ENCODE results near the gene FBXO42.
"Not testable (repeated sequence)": the region's sequence is repeated elsewhere in the genome, so short reads cannot be mapped to it uniquely, and the experiment has no call there.

FBXO42 gene

DNA sequence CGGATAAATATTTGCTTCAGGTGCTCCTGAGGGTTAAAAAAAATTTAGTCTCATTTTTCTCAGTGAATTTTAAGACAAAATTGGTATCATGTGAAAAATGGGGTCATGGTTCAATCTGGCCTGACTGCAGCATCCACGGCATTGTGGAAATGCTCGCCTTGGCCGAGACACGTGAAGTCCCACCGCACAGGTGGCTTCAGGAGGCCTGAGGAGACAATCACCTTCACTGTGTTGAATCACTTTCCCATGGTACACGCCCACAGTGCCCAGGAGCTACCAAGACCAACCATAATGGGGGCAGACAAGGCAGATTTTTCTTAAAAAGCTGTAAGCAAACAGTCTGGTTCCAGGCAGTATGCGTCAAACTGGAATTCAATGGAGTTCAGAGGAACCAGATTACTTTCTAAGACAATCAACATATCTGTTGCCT is 104.3 kb downstream of the FBXO42 start:
- peak overlapping the region in 15 of 21 experiments; percentile 5 to 67 (median 44) for H3K27ac ChIP-seq
- no peak overlapping the region for H3K4me3 ChIP-seq

DNA sequence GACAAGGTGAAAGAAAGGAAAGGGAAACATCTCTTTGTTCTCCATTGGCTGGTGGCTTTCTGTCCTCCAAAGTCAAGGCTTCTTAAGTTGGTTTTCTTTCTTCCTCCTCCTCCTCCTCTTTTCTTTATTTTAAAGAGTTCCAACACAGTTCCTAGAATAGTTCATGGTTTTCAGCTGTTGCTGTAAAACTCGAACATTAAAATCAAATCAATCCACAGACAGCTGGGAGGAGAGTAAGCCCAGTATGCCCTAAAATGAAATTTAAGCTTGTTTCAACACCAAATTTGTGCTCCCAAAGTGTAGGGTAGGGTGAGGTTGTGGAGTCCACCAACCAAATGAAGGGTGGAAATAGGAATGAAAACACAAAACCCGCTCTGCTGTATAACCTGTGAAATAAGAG is 104.8 kb downstream of the FBXO42 start:
- H3K4me3 ChIP-seq = no peak overlapping the region
- peak overlapping the region in 6 of 21 experiments; percentile 18 to 65 (median 52) for H3K27ac ChIP-seq

DNA sequence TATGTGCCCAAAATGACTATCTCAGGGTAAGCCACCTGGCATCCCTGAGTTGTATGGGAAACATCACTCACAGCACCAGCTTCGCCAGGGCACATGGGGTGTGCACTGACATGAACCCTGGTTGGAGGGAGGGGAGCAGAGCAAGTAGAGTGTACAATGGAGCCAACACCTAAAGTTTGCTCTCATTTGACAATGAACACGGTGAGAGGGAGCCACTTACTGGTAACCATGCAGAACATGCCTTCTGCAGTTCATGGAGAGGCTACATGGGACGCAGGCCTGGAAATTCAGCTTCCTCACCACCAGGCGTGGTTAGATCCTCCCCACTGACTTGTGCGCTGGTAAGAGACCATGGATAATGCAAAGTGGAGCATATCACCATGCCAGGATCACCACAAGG is 105.3 kb downstream of the FBXO42 start:
- no peak overlapping the region for H3K4me3 ChIP-seq
- H3K27ac ChIP-seq = peak overlapping the region in 2 of 21 experiments; percentile 56 to 62

DNA sequence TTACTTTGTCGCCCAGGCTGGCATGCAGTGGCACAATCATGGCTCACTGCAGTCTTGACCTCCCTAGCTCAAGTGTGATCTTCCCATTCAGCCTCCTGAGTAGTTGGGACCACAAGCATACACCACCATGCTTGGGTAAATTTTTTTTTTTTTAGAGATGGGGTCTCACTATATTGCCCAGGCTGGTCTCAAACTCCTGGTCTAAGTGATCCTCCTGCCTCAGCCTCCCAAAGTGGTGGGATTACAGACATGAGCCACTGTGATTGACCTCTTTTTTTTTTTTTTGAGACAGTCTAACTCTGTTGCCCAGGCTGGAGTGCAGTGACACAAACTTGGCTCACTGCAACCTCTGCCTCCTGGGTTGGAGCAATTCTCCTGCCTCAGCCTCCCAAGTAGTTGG is 106.0 kb downstream of the FBXO42 start:
- not testable (repeated sequence) for H3K4me3 ChIP-seq

DNA sequence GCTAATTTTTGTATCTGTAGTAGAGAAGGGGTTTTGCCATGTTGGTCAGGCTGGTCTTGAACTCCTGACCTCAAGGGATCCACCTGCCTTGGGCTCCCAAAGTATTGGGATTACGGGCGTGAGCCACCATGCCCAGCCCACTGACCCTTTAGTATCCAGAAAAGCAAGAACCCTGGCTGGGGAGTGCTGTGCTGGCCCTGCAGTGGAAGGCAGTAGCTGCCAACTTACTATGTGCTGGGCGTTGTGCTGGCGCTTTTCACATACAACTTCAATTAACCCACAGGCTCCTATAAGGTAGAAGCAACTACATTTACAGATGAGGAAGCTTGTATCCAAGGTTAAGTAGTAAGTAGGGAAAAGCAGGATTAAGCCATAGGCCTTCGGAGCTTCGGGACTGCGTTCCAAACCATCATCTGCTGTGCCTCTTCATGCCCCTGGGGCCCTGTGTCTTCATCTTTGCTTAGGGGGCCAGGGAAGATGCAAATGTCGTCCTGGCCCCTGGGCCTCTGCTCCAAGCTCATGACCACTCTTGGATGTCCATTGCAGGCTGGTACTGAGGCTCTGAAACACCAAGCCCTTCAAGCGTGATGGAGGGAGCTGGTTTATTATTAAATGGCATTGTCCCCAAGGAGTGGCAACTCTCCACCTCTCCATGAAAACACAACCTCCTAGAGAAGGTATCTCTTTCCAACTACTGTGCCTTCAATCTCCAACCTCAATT is 106.6 kb downstream of the FBXO42 start:
- no peak overlapping the region for H3K27ac ChIP-seq
- no peak overlapping the region for H3K4me3 ChIP-seq

More for the DNA sequence above, 106.0 kb downstream of the FBXO42 start:
- H3K27ac ChIP-seq = not testable (repeated sequence)

DNA sequence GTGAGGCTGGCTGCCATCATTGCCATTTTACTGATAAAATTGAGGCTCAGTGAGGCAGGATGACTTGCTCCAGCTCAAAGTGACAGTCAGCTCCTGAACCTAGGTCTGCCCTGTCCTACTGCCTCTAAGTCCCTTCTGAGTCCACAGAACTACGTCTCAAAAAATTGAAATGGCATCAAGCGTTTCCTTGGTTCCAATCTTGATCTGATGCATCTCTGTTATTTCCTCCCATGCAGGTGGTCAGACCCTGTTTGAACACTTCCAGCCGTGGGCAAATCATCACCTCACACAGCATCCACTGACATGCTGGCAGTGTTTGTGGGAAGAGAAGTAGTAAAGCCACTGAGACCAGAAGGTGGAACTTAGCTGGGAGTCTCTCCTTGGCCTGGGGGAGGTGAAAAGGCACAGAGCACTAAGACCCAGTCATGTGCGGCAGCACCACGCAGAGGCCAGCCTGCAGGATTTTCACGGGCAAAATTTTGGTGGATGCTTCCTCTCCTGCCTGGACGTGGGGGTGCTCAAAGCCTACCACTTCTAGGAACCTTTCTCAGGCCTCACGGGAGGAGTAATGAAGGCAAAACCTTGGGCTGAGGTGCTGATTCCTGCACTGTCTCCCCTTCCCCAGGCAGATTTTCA is 107.5 kb downstream of the FBXO42 start:
- Histone ChIP-seq H3K27ac (no peak overlapping the region), H3K4me3 (no peak overlapping the region)

DNA sequence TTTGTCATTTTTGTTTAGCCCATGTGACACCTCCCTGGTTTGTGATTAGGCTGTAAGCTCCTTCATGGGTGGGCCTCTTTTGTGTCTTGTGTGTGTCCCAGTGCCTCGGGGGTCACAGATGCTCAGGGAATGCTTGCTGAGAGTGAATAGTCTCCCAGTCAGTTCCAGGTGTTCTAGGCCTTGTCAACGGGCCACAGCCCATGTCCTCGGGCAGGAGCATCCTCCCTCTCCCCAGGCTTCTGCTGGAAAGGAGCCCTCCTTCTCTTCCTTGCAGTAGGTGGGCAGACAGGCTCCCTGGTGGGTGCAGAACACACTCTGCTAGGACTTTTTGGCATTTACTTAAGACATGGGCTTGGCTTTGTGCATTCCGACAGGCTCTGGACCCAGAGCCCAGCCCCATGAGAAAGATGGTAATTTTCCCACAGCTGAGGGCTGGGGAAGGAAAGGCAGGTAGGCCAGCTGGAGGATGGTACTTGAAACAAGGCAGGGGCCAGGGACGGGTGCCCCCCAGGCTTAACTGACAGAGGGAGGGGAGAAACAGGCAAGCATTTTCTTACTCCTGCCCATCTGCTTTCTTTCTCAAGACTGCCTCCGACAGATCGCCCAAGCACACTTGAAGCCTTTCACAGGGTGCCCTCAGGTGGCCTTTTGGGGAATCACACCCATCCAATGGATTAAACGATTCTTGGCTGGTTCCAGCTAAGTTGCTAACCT is 108.2 kb downstream of the FBXO42 start:
- H3K27ac ChIP-seq = peak overlapping the region in 2 of 21 experiments; percentile 8 to 53
- H3K4me3 ChIP-seq = no peak overlapping the region

DNA sequence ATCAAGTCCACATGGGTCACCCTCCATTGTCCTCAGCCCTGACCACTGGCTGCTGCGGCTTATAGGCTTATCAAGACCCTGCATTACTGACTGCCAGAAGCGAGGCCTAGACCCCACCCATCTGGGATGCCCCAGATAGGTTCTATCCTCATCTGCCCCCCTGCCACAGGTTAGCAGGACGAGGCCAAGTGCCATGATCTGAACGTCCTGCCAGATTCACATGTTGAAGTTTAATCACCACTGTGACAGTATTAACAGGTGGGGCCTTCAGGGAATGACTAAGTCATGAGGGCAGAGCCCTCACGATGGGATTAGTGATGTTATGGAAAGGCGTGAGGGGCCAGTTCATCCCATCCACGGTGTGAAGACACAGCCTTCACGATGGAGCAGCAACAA is 109.1 kb downstream of the FBXO42 start:
- Histone ChIP-seq H3K27ac (no peak overlapping the region), H3K4me3 (no peak overlapping the region)

DNA sequence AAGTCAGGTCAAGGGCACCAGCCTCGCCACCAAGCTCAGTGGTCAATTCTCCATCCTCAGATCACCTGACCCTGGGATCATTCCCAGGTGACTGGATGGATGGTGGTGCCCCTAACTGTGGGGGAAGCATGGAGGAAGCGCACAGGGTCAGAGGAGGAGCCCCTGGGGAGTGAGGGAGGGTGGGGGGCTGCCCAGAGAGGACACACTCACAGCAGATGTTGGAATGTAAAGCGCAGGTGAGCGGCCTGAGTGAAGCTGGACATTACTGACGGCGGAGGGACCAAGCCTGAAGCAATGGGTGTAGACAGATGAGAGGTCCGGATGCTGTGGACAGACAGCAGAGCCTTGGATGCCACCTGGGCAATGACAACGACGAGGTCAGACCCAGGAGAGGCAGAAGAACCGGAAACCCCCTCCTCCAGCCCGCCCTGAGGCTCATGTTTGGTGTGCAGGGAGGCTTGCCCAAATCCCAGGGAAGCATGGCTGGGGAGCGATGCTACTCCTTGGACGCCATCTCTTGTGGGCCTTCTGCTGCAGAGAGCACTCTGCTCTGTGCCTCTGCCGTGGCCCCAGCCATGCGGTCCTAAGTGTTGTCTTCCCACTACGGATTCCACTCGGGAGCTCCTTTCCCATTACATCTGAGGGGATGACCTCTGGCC is 109.6 kb downstream of the FBXO42 start:
- H3K27ac ChIP-seq = no peak overlapping the region
- H3K4me3 ChIP-seq = no peak overlapping the region

DNA sequence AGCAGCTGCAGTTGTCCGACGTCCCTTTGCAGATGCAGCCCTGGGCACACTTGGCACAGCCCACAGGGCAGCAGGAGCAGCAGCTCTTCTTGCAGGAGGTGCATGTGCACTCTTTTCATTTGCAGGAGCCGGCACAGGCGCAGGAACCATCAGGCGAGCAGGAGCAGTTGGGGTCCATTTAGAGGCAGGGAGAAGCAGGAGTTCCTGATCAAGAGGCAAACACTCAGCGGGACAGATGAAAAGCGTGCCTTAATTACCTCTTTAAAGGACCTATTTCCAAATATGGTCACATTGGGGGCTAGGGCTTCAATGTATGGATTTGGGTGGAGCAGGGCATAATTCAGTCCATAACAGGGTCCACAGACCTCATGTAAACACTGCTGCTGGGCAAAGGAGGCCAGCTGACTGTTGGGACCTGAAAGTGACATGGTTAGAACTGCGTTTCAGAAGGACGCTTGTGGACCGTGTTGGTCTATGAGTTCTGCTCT is 111.0 kb downstream of the FBXO42 start:
- H3K4me3 ChIP-seq = no peak overlapping the region

DNA sequence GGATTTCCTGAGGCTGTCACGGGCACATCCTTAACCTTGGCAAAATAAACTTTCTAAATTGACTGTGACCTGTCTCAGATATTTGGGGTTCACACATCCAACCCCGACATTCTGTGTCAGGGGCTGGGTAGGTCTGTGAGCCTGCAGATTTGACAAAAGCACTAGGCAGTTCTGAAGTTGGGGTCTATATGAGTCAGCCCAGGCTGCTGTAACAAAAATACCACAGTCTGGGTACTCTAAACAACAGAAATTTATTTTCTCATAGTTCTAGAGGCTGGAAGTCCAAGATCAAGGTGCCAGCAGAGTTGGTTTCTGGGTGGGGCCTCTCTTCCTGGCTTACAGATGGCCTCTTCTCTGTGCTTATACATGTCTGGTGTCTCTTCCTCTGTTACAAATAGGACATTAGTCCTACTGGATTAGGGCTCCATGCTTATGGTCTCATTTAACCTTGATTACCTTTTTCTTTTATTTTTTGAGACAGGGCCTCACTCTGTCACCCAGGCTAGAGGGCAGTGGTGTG is 112.2 kb downstream of the FBXO42 start:
- no peak overlapping the region for H3K27ac ChIP-seq
- H3K4me3 ChIP-seq = no peak overlapping the region

More for the DNA sequence above, 111.0 kb downstream of the FBXO42 start:
- no peak overlapping the region for H3K27ac ChIP-seq

DNA sequence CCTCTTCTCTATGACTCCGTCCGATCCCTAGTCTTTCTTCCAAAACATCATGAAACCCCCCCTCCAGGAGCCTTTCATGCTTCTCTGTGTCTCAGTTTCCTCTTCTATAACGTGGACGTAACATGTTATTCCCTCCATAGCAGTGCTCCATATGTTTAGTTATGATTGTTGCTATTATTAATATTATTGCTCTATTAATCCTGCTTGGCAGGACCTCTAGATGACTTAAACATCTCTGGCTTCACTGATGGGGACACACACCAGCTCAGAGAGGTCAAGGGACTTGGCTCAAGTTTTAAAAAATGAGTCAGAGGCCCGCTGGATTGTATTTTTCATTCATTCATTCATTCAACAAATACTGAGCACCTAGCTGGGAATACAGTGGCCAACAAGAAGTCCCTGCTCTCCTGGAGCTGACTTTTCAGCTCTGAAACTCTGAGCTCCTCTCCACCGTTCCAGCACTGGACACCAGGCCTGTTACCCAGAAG is 114.9 kb downstream of the FBXO42 start:
- H3K27ac ChIP-seq = peak overlapping the region in 19 of 21 experiments; percentile 57 to 96 (median 89)
- H3K4me3 ChIP-seq = peak overlapping the region; percentile 42 to 62 (median 49)

DNA sequence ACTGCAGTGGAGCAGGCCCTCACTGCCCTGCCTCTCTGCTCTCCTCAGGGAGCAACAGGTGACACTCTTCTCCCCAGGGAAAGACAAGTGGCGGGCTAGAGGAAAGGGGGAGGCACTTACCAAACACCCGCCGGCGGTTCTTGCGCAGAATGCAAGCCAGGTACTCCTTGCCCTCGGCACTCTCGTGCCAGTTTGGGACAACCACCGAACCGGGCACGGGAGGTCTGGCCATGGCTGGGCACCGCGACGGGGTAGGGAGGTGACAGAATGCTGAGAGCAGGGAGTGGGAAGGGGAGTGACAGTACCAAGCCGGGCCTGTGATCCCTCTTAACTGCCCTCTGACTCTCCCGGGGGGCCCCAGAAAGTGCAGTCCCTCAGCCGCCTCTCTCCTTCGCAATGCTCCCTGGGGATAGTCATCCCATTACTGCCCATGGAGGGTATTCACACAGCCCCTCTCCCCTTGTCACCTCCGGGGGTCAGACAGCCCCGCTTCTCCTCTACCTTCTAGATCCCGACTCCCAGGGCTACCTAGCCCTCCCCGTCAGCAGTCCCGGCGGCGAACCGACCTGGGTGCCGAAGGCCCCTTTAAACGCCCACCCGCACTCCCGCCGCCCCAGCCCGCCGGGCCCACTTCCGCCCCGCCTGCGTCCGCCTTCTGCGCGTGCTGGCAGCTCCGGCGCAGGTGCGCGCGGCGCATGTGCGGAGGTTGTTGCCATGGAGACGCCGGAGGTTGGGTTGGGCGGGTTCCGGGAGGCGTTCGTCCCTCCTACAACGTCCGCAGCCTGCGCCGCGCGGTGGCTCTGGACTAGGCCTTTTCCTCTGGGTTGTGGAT is 115.6 kb downstream of the FBXO42 start, which contains the start of gene CPLANE2:
Gene CPLANE2 (minus strand): TSS at position 673 of the 832 bp plus-strand sequence. CDS start 441 bp downstream, at position 232.
- peak within 1 kb of the TSS; percentile 42 to 62 (median 49) for H3K4me3 ChIP-seq
- peak within 1 kb of the TSS in 20 of 21 experiments; percentile 57 to 96 (median 89) for H3K27ac ChIP-seq

DNA sequence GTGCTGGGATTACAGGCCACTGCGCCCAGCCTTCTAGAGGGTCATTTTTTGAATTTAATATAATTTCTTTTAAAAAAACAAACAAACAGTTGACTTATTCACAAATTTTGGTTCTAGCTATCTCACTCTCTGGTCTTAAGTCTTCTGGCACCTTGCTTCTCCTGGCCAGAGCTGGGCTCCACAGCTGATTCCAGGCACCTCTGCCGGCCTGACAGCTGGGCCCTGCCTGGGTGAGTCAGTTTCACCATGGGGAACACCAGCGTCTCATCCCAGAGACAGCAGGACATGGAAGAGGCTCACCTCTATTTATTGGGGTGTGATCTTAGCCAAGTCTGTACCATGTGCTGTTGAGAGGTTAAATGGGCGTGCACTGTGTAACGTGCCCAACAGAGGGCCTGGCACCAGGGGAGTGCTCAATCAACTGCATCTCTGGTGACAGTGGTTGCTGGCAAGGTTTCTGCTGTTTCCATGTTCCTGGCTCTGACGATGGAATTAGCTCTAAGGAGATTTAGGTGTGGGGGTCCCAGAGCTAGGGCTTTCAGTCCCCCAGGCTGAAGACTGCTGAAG is 116.3 kb downstream of the FBXO42 start:
- peak overlapping the region; percentile 42 to 62 (median 49) for H3K4me3 ChIP-seq
- peak overlapping the region in 20 of 21 experiments; percentile 57 to 96 (median 89) for H3K27ac ChIP-seq

DNA sequence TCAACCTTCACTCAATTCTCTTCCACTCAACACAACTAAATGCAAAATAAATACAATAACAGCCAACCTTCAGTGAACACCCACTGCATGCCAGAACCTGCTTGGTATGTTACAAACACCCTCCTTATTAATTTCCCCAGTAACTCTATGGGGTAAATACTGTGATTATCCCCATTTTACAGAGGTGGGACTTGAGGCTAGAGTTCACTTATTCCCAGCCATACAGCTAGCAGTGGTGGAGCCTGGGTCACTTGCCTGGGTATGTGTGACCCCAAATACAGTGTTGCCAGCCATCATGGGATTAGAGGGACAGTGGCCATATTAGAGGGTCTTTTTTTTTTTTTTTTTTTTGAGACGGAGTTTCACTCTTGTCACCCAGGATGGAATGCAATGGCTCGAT is 116.9 kb downstream of the FBXO42 start:
- H3K27ac ChIP-seq = peak overlapping the region in 1 of 21 experiments; percentile 89
- H3K4me3 ChIP-seq = no peak overlapping the region

DNA sequence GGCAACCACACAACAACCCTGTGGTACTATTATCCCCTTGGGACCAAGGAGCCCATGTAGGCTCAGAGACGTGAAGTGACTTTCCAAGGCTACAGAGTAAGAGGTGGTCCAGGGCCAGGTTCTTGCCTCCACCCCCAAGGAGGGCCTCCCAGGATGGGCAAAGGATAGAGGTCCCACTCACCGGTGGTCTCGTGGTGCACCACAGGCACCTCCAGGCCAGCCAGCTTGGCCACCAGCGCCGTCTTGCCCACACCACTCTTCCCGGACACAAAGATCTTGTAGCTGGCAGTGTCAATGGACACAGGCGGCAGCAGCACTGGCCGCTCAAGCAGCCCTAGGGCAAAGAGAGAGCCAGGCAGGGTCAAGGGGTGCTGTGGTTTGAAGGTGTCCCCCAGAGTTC is 118.8 kb downstream of the FBXO42 start:
- H3K27ac ChIP-seq = no peak overlapping the region
- H3K4me3 ChIP-seq = no peak overlapping the region

DNA sequence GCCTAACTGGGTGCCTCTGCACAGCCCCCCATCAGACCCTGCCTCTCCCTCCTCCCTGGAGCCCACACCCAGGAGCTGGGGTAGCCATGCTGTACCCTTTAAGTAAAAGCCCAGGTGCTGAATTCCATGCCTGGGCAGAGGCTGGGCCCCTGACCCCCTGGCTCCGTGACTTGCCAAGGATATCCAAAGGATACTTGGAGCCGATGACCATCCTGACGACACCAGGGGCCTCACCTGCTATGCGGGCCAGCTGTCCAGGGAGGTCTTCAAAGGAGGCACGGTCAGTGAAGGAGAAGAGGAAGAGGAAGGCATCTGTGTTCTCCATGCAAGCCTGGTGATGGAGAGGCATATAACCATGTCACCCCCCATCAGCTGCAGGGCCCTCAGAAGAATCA is 120.0 kb downstream of the FBXO42 start:
- H3K4me3 ChIP-seq = no peak overlapping the region
- H3K27ac ChIP-seq = no peak overlapping the region

Measured in skin epidermis (tissue), 12 donors.